Left renal pelvis (tissue), 4 donors: ENCODE data around the gene IL13RA1. TPM values are rescaled to one million over a fixed set of nuclear protein-coding genes. Genes with fewer than 3 reads are reported as not detected.
"Not testable (repeated sequence)": the region's sequence is repeated elsewhere in the genome, so short reads cannot be mapped to it uniquely, and the experiment has no call there.

ENCODE experiments used
- DNase-seq, 4 donors: peaks; one replicate each; pipeline ENCODE4 v3.0.0-alpha.2; 2013; ENCODE audit warnings: low read depth in 4 of 4, low spot score in 3 of 4
- polyA plus RNA-seq, 4 donors: library from polyadenylated mRNA; unstranded; fragments of 120-200 nt; gene quantifications; one replicate each; pipeline ENCODE4 v1.2.1, GENCODE V29; 2013; ENCODE audit not compliant: insufficient read length in 4 of 4

Gene IL13RA1
- 10 to 100 TPM; 49.0 to 75.5 (median 67.2) TPM for polyA plus RNA-seq

DNA sequence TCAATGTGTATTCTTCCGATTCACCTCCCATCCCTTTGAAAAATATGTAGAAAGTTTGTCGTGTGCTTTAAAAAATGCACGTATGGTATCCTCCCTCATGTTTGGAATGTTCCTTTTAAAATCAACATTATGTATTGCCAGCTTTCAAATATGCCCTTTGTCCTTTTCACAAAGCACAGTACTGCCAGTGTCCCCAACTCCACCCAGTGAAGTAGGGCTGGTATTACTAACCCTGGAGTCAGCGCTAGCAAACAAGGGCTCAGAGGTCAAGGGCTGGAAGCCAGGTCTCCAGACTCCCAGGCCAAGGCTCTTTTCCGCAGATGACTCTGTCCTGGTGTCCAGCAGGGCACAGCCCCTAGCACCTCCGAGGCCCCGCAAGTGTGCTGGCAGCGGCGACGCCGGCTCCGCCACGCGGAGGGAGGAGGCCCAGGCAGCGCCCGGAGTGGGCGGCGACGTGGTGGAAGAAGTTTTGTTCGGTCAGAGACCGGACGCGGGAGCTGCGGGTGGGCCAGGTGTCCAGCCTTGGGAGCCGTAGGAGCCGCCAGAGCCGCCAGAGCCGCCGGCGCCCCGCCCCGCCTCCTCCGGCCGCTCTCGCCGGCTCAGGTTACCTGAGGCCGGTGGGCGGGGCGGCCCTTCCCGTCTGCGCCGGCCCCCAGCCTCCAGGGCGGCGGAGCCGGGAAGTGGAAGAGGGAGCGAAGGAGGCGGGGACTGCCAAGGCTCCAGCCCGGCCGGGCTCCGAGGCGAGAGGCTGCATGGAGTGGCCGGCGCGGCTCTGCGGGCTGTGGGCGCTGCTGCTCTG, at the start of gene IL13RA1:
TSS of gene IL13RA1 (plus strand) at position 720 of the 799 bp plus-strand sequence. CDS start at position 753, 33 bp downstream.
- DNase-seq = peak in 2 of 4 donors; percentile 65 to 70

DNA sequence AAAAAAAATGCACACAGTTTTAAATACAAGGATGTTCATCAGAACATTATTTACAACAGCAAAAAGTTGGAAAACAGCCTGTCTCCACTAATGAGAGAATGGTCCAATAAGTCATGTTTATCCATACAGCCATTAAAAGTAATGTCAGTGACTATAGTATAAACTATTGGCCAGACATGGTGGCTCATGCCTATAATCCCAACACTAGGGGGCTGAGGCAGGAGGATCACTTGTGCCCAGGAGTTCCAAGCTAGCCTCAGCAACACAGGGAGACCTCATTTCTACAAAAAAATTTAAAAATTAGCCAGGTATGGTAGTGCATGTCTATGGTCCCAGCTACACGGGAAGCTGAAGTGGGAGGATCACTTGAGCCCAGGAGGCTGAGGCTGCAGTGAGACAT, 48.1 kb upstream of the IL13RA1 start:
- DNase-seq = no peak

DNA sequence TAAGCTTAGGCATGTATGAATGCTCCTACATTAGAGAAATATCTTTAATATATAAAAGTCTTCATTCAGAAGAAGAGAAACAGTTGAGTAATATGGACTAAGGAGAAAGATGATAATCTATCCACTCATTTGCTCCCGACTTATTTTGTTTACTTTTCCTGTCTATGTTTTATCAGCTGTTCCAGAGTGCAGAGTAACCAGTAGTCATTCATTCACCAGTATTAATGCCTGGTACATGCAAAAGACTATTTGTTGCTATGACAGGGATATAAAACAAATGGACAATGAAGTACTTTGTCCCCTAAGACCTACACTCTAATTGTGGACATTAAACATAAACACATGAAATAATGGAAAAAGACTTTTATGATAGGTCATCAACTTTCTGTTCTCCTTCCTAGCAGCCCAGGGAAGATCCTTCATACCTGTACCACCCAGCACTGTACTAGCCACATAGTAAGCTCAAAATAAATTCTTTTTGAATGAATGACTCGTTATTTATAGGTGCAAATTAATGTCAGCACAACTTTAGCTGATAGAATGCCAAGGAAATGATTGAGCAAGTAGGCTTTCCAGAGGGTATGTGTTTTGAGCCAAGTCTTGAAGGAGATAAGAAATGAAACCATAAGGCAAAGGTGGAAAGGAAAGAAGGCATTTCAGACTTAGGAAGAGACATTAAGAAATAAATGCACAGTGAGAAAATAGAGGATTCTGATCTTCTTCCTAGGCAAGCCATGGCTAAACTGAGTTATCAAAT, 45.0 kb upstream of the IL13RA1 start:
- DNase-seq = no peak

DNA sequence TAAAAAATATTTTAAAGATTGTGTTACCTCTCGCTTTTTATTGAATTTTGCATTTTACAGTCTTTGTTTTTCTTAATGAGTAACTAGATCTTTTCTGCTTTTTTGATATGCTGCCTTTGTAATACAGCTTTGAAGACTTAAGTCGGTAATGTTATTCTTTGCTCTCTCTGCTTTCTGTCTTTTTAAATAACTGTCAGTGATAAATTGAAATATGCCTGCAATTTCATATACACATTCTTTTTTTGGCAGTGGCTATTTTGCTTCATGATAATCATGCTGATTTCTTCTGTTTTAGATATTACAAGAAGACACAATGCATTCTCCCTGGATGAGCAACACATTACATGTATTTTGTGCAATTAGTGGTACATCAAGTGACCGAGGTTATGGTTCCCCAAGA, 42.0 kb upstream of the IL13RA1 start:
- DNase-seq = no peak

DNA sequence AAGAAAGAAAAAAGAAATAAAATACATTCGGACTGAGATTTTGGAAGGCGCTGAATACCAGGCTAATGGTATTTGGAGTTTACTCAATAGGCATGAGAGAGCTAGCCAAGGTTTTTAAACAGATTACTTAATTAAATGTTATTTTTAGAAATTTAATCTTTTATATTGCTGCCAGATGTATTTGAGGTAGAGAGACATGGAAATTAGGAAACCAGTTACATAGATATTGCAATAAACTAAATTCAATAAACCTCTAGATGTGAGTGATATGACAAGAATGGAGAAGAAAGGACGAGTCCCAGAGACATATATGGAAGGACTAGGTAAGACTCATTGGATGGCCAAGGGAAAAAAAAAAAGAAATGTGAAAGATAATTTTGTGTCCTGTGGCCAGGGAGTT, 38.5 kb upstream of the IL13RA1 start:
- no peak for DNase-seq

DNA sequence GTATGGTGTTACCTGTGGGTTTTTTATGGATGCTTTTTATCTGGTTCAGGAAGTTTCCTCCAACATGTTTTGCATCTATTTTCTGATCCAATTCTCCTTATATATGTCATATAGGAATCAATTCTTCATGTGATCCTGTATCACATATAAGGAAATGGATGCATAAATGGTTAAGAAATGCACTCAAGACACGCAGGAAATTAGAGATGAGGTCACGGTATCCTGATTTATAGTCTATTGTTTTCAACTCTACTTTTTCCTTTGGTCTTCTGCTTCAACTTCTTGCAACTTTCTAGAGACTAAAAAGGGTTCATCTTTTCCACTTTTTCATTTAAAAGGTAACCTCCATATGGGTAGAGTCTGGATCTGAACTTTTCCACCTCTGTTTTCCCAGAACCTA, 33.6 kb upstream of the IL13RA1 start:
- no peak for DNase-seq

DNA sequence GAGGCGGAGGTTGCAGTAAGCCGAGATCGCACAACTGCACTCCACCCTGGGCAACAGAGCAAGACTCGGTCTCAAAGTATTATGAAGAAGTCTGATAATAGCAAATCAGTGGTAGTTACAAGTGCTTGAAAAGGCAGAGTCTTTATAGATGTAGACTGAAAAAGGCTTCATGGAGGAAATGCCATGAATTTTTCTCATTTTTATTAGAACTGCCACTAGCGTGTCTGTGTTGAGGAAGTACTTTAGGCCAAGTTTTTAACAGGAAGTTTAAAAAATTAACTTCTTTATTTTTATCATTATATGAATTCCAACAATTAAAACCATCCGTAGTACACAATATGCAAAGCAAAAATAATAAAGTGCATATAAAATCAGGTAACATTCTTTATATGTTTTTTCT, 32.8 kb upstream of the IL13RA1 start:
- DNase-seq = no peak

DNA sequence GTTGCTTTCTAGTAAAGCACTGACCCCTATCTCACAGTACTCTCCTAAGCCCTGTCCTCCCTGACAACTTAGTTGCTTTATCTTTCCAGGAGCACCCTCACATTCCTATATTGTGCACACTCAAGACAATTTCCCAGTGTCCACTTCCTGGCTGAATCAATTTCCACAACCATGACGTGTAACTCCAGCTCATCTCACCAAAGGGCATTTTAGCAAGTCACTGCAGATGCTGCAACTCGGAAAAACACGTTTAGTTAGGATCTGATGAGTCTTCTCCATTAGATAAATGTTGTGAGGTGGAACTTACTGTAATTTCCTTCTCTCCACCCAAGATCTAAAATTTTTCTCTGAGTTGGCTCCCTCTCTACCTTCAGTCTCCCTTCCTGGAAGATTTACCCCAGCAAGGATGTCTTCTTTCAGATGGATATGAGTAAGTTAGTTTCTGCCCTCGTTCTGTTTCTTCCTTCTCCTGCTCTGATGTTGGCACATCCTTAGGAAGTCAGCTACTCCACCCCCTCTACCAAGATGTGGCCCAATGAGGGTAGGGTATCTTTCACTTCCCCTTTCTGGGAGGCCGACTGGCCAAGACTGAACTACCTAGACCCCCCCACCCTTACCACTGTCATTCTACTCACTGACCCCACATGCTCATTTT, 28.8 kb upstream of the IL13RA1 start:
- DNase-seq = no peak

DNA sequence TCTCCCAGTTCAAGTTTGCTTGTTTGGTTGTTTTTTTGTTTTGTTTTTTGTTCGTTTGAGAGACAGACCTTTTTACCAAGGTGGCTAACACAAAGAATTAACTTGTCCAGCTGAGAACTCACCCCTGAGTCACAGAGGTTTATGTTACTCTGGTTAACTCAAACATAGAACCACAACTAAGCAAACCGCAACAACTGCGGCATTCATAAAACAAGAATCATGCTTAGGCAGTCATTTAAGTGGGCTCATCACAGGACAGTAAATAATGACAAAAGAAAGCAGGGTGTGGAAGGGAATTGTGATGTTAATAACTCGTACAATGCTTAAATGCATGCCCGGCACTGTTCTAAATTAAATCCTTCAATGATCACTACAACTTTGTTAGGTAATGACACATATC, 24.7 kb upstream of the IL13RA1 start:
- no peak for DNase-seq

DNA sequence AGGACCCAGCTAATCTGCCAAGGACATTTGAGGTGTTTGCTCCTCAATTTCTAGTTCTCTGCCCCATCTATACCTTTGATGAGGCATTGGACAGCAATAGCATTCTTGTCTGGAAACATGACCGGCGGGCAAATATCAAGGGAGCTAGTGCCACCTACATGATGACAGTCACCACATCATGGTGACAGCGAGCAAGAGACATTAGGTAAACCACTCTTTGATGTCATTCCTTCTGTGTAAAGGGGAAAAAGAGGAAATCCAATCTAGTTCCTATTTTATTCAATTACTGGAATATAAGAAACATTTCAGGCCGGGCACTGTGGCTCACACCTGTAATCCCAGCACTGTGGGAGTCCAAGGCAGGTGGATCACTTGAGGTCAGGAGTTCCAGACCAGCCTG, 20.7 kb upstream of the IL13RA1 start:
- DNase-seq = no peak

DNA sequence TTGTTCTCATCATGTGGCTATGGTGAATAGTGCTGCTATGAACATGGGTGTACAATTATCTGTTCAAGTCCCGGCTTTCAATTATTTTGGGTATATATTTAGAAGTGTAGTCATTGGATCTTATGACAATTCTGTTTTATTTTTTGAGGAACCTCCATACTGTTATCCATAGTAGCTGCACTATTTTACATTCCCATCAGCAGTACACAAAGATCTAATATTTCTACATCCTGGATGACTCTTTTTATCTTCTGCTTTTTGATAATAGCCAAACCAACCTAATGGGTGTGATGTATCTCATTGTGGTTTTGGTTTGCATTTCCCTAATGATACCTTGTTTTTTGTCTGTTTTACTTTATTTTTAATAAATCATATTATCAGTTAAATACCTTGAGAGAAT, 12.9 kb upstream of the IL13RA1 start:
- no peak for DNase-seq

DNA sequence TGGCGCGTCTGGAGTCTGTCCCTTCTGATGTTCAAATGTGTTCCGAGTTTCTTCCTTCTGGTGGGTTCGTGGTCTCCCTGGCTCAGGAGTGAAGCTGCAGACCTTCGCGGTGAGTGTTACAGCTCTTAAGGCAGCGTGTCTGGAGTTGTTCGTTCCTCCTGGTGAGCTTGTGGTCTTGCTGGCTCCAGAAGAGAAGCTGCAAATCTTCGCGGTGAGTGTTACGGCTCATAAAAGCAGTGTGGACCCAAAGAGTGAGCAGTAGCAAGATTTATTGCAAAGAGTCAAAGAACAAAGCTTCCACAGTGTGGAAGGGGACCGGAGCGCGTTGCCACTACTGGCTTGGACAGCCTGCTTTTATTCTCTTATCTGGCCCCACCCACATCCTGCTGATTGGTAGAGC, 11.5 kb upstream of the IL13RA1 start:
- not testable (repeated sequence) for DNase-seq

DNA sequence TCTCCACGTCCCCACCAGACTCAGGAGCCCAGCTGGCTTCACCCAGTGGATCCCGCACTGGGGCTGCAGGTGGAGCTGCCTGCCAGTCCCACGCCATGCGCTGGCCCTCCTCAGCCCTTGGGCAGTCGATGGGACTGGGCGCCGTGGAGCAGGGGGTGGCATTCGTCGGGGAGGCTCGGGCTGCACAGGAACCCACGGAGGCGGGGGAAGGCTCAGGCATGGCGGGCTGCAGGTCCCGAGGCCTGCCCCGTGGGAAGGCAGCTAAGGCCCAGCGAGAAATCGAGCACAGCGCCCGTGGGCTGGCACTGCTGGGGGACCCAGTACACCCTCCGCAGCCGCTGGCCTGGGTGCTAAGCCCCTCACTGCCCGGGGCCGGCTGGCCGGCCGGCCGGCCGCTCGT, 10.6 kb upstream of the IL13RA1 start:
- not testable (repeated sequence) for DNase-seq

DNA sequence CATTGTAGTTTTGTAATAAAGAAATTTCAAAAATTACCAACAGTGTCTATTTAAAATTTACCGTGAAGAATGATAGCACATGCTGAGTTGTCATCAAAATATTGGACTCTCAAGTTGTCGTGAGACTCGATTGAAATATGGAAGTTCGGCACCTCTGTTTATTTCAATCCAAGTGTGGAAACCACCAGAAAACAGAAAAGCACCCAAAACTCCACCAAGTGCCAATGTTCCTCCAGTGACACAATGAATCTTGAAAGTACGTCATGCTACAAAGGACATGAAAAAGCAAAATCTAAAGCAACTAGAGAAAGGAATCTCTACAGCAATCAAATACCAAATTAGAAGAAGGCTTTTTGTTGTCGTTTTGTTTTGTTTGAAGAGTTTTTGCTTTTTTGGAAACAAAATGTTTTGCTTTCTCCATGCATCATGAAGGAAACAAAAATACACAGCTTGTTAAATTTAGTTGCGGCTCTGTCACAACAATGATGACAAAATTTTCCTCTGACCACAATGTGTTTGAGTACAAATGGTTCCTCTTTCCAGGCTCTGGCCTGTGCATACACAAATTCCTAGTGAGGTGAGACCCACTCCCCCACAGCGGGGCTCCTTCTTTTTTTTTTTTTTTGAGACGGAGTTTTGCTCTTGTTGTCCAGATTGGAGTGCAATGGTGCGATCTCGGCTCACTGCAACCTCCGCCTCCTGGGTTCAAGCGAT, 9.6 kb upstream of the IL13RA1 start:
- DNase-seq = no peak

DNA sequence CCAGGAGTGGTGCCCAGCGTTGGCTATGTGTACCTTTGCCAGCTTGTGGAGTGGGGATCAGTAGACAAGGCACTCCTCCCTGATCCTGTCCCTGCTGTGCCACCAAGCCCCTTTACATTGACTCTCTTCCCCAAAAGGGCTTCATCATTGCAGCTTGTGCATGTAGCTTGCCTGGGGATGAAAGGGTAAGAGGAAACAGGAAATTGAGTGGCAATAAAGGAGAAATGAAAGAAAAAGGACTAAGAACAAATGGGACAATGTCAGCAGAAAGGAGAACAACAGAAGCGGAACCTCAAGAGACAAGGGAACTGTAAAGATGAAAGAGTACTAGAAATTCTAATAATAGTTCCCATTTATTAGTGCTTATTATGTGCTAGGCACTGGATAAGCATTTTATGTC, 8.7 kb upstream of the IL13RA1 start:
- DNase-seq = no peak

DNA sequence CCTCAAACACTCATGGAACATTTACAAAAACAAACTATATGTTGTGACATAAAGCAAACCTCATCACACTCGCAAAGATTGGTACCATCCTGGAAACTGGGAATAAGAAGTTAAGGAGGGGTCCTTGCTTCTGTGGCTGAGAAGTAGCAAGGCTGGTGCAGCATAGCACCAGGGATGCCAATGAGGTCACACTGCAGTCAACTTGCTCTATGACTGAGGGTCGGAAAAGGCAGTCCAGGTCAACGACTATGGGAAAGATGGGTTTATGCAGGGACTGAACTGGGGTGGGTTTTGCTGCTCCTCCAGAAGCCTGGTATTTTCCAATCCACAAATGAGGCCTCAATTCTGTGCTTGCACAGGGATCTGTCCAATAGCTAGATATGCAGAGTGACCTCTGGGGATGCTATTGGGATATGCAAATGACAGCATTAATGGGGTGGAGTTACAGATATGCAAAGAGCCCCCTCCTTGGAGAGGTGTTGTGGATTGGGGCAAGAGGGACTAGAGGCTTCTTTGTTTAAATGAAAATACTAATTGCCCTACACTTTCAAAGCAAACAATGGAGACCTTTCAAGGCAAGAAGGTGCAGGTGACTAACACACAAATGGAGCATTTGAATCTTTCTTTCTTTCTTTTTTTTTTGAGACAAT, 7.2 kb upstream of the IL13RA1 start:
- DNase-seq = no peak

DNA sequence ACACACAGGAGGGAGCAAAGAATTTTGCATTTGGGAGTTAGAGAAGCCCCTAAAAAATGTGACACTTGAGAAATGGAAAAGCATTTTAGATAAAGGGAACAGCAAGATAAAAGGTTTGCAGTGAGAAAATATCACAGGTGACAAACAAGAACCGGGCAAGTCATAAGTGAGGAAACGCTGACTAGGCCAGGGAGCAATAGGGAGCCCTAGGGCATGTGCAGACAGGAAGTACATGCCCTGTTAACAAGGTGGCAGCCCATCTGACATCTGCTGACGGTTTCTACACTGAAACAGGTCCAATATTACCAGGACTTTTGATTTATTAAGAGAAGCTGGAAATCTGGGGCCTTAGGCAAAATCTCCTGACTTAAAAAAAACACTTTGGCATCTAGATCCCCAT, 4.0 kb upstream of the IL13RA1 start:
- DNase-seq = no peak

DNA sequence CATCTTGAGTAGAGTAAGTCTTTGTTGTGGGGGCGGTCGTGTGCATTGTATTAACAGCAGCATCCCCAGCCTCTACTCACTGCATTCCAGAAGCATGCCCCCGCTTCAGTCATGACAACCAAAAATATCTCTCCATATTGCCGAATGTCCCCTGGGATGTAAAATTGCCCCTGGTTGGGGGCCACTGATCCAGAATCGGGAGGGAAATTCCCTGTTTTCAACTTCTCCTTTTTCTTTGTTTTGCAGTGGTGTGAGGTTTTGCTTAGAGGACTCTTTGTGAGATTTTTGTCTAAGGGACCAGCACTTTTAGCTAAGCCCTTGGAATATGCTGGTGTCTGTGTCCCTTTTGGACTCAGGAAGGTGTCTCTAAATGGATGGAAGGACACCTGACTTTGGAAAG, 3.0 kb upstream of the IL13RA1 start:
- no peak for DNase-seq

DNA sequence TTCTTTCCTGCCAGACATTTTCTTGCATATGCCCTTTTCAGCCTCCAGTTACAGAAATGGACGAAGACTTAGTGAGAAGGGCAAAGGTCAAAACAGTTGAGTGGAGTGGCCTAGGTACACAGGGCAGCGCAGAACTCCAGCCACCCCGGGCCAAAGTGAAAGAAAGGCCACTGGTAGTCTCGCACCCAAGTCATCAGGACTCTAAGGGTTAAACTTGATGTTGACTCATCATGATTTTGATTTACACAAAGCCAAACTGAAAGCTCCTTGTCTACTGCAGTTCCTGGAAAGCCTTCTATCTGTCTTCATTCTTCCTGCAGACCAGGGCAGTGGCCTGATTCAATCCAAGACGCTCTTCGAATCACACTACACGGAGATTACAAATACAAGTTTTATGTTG, 2.6 kb upstream of the IL13RA1 start:
- DNase-seq = no peak

DNA sequence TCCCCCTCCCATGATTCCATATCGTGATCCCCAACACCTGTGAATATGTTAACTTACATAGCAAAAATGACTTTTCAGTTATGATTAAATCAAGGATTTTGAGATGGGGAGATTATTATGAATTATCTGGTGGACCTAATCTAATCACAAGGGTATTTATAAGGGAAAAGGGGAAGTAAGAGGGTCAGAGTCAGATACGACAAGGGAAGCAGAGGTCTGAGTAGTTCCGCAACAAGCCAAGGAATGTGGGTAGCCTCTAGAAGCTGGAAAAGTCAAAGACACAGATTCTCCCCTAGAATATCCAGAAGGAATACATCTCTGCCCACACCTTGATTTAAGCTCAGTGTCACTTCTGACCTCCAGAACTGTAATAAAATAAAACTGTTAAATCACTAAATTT, 1.0 kb upstream of the IL13RA1 start:
- no peak for DNase-seq
